ENCODE measurements around the gene DUSP15.
"Not testable (repeated sequence)": the region's sequence is repeated elsewhere in the genome, so short reads cannot be mapped to it uniquely, and the experiment has no call there.

The DUSP15 gene, protein sequence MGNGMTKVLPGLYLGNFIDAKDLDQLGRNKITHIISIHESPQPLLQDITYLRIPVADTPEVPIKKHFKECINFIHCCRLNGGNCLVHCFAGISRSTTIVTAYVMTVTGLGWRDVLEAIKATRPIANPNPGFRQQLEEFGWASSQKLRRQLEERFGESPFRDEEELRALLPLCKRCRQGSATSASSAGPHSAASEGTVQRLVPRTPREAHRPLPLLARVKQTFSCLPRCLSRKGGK

DNA sequence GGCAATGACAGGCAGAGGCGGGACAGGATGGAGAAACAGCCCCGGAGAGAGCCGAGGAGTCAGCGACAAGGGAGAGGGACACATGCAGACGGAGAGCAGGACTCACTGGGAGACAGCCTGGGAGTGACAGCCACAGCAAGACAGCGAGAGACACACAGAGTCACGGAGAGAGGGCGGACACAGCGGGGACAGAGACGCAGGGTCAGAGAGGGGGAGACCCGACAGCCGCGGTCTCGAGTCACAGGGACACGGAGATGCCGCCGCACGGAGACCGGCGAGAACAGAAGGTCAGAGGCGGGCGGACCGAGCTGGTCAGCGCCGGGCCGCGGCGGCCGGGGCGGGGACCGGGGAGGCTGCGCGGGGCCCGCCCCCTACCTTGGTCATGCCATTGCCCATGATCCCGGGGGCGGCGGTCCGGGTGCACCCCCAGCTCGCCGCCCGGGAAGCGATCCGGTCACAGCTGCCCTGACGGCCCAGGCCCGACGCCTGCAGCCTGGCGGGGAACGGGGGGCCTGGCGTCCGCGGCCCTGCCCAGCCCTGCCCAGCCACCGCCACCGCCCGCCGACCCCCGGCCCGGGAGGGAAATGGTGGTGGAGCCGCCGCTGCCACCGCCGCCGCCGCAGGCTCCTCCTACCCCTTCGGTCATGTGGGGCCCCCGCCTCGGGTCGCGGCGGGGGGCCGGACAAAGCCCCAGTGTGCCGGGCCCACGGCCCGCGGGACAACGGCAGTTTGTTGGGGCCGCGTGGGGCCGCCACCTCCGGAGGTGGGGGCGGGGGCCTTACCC, at the start of gene DUSP15, which contains the start of gene TTLL9:
DUSP15 (minus strand) TSS at position 586 of the 784 bp plus-strand sequence; CDS start at position 396, 190 bp downstream.
TTLL9 (plus strand) TSS at position 693 of the 784 bp plus-strand sequence. CDS start 493 bp downstream, outside the sequence.
- DNase-seq (ENCODE audit: insufficient read length, low spot score) (no peak), FAIRE-seq (no peak)
- peak; percentile 29 for TF ChIP-seq POLR2A (IDR thresholded peaks at IDR 0.05; ENCODE audit: low read depth, low read length)

DNA sequence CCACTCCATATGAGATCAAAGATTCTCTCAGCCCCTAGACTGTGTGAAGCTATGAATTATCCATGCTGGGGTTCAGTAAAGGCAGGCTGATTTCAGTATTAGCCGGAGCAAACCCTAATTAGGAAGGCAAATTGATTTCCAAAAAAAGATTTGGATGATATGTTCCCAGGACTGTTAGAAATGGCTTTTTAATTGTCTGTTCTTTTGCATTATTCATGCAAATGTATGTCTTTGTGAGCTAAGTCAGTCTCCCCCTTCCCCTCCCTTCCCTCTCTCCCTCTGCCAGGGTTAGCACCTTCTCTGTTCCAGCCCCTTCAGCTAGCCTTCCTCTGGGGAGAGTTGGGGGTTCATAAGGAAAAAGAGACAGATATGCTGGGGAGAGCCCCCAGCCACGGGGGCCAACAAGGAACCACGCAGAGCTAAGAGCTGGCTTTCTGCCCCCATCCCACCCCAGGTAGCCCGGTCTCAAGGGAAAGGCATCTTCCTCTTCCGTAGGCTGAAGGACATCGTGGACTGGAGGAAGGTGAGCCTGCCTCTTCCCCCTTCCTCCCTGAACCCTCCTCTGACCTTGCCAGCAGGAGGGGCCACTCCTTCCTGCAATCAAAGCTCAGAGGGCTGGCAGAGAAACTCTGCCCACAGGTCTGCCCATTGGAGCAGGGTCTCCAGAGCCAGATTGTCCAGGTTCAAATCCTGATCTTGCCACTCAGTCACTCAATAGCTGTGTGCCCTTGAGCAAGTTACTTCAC, 49.3 kb upstream of the DUSP15 start:
- DNase-seq (ENCODE audit: insufficient read length, low spot score) (no peak), FAIRE-seq (no peak)
- no peak for TF ChIP-seq POLR2A (IDR thresholded peaks at IDR 0.05; ENCODE audit: low read depth, low read length)

DNA sequence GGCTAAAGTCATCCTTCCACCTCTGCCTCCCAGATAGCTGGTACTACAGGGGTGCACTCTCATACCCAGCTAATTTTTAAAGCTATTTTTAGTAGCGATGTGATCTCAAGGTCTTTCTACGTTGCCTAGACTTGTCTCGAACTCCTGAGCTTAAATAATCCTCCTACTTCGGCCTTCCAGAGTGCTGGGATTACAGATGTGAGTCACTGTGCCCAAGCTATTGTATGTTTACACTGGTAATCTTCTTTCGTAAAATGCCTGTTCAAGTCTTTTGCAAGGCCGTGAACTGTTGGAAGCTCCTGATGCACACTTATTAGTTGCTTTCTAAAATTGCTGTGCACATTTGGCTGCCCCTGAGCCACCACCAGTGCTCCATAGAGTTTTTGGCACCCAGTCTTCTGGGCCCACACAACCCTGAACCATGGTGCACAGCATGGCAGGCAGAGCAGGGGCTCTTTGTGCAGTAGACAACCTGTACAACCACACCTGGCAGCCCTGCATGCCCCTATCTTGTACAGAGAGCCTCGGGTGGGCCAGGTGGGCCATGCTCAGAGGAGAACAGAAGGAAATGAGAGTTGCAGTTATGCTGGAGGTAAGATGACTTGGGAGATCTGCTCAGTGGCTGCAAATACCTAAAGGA, 48.3 kb upstream of the DUSP15 start:
- FAIRE-seq (no peak), DNase-seq (ENCODE audit: insufficient read length, low spot score) (no peak)
- TF ChIP-seq POLR2A (IDR thresholded peaks at IDR 0.05; ENCODE audit: low read depth, low read length) = no peak

DNA sequence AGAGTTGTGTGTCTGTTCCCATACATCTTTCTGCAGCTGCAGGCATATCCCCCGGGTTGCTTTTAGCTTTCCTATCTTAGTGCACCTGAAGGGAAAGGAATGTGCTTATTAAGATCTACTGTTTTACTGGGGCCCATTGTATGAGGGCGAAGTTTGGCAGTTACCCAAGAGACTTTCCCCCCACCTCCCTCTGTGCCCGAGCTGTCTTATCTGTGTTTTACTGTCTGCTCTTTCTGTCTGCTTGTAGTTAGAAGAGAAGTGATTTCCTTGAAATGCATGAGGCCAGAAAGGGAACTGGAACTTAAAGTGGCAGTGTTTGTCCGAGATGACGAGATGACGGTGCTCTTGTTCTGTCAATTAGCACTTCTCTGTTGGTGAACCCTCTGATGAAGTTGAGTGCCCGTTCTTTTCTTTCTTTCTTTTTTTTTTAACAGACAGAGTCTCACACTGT, 47.7 kb upstream of the DUSP15 start:
- DNase-seq (ENCODE audit: insufficient read length, low spot score); FAIRE-seq: not testable (repeated sequence)

DNA sequence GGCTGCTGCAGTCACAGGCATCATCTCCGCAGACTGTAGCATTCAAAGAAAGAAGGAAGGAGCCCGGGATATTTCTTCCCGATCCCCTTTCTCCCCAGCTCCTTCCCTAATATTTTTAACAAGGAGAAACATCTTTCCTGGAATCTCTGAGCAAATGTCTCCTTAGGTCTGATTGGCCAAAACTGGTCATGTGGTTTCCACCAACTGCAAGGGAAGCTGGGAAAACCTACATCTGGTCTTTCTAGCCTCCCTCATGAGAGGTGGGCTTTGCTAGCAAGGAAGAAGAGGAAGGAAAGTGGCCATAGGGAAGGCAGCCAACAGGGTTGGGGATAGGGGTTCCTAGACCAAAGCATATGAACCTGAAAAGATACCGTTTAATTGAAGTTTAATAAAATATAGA, 46.4 kb upstream of the DUSP15 start:
- TF ChIP-seq POLR2A (IDR thresholded peaks at IDR 0.05; ENCODE audit: low read depth, low read length) = no peak
- FAIRE-seq = no peak

DNA sequence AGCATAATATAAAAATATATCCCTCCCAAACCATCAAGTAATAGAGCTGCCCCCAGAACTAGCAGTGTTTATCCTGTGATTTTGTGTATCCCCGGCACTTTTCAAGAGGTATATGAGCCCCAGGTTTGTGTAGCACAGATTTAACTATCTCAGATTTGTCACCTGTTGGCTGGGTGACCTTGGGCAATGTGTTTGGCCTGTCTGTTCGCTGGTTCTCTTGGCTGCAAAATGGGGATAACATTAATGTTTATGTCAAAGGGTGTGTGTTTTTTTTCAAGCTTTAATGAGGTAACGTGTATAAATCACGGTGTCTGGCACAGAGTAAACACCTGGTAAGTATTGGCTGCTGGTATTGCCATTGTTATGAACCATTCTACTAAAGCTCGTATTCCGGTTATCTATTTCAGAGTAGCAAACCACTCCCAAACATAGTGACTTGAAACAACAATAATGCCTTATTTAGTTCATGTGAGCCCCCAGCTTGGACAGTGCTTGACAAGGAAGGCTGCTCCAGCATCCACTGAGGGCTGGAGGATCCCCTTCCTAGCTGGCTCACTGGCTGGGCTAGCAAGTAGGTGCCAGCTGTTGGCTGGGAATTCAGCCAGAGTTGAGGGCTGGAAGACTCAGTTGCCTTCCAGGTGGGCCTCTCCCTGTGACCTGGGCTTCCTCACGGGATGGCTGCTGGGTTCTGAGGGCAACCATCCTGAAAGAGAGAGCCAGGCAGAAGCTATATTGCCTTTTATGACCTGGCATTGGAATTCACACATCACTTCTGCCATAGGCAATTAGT, 45.4 kb upstream of the DUSP15 start:
- FAIRE-seq = no peak
- no peak for DNase-seq (ENCODE audit: insufficient read length, low spot score)
- TF ChIP-seq POLR2A (IDR thresholded peaks at IDR 0.05; ENCODE audit: low read depth, low read length) = no peak

More for the DNA sequence above, 46.4 kb upstream of the DUSP15 start:
- DNase-seq (ENCODE audit: insufficient read length, low spot score) = no peak

DNA sequence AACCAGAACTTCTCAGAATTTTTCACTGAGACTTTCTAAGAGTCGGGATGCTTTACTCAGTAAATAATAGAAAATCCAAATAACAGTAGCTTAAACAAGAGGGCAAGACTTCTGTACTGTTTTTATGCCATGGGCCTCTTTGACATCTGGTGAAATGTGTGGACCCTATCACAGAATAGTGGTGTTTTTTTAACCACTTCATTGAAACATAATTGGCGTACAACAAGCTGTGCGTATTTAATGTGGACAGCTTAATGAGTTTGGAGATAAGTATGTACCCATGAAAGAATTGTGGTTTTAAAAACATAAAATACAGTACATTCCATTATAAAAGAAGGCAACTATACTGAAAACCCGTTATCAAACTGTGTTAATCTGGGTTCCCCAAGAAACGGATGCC, 43.8 kb upstream of the DUSP15 start:
- TF ChIP-seq POLR2A (IDR thresholded peaks at IDR 0.05; ENCODE audit: low read depth, low read length) = no peak
- FAIRE-seq (no peak), DNase-seq (ENCODE audit: insufficient read length, low spot score) (no peak)

DNA sequence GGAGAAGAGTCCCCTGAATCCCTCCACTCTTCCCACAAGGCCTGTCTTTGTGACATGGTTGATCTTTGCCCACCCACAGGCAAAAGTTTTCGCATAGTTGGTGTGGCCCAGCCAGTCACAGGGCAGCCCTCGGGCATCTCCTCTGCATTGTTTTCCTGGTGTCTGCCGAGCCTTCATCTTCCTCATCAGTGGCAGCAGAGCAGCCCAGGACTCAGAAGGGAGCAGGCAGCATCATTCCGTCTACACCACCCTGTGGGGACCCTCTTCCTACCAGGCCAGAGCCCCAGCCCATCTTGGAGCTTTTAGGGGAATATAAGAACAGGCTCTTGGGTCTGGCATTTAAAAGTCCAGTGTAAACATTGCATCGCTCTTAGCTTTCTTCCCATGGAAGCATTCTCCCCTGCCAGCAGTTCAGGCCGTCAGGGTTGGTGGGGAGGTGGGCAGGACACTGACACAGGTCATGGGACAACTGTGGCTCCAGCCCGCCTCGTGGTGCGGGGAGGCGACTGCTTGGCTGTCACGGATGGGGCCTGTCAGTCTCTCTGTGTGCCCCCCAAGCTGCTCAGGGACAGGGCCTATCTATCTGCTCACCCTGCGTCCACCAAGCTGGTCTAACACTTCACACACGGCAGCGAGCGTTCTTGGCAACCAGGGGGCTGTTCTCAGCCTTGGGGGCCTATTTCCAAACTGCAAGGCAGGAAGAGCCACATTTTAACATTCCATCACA, 43.3 kb upstream of the DUSP15 start:
- DNase-seq (ENCODE audit: insufficient read length, low spot score) = no peak
- no peak for TF ChIP-seq POLR2A (IDR thresholded peaks at IDR 0.05; ENCODE audit: low read depth, low read length)
- no peak for FAIRE-seq

DNA sequence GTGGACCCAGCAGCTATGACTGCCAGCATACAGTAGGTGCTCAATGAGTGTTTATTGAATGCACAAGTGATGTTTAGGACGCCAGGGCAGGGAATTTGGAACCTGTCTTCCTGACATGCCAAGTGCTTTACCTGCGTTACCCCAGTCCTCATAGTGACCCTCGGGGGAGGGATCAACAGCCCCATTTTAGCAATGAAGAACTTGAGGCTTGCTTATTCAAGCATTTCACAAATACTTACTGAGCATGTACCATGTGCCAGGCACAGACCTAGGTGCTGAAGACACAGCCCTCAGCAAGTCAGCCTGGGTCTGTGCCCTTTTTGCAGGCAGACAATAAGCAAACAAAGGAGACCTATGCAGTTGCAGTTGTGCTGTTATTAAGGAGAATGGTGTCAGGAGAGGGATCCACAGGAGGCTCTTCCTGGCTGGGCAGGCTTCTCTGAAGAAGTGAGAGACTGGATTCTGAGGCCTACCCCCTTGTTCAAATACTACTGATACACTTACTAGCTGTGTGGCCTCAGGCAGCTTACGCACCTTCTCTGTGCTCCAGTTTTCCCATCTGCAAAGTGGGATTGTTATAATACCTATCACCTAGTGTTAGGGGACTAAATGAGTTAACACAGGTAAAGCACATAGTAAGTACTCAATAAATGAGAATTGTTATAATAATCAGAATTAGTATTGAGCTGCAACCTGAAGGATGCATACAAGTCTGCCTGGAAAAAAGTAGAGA, 39.9 kb upstream of the DUSP15 start:
- no peak for FAIRE-seq
- no peak for DNase-seq (ENCODE audit: insufficient read length, low spot score)
- TF ChIP-seq POLR2A (IDR thresholded peaks at IDR 0.05; ENCODE audit: low read depth, low read length) = no peak

DNA sequence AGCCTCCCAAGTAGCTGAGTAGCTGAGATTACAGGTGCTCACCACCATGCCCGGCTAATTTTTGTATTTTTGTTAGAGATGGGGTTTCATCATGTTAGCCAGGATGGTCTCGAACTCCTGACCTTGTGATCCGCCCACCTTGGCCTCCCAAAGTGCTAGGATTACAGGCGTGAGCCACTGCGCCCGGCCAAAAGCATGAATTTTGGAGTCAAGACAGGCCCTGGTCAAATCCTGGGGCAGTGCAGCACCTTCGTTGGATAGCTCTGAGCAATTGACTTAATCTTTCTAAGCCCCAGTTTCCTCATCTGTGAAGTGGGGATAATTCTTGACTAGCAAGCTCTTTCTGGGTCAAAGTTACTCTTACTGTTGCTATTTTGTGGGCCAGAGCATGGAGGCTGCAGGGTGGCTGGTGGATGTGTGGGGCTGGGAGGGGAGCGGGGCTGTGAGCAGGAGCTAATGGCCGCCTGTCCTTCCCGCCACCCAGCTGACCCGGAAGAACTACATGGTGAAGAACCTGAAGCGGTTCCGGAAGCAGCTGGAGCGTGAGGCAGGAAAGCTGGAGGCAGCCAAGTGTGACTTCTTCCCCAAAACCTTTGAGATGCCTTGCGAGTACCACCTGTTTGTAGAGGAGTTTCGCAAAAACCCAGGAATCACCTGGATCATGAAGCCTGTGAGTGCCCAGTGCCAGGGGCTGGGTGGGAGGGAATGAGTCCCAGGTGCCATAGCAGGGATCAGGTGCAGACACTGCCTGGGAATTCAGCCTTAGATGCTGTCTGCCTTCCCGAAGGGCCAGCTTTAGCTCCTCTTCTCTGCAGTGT, 39.1 kb upstream of the DUSP15 start:
- no peak for DNase-seq (ENCODE audit: insufficient read length, low spot score)
- no peak for FAIRE-seq
- TF ChIP-seq POLR2A (IDR thresholded peaks at IDR 0.05; ENCODE audit: low read depth, low read length) = no peak

DNA sequence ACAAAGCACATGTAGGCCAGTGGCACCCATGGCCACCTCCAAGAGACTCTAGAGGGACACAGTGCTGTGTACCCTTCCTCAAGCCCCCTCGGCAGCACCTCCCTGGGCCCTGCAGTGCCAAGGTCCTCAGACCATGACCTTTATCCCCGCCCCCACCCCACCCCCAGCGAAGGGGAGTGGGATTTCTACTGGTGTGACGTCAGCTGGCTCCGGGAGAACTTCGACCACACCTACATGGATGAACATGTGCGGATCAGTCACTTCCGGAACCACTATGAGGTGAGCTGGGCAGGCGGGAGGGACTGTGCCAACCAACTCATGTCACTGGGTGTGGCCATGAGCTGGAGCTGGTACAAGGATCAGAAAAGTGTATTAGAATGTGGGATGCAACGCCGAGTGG, 38.1 kb upstream of the DUSP15 start:
- FAIRE-seq (no peak), DNase-seq (ENCODE audit: insufficient read length, low spot score) (no peak)
- TF ChIP-seq POLR2A (IDR thresholded peaks at IDR 0.05; ENCODE audit: low read depth, low read length) = no peak

Measured in H54 (cell line).